Hepatocyte (in vitro differentiated cells): Measurements from ENCODE around the gene CCDC182. TPM values are rescaled to one million over a fixed set of nuclear protein-coding genes. Genes with fewer than 3 reads are reported as not detected.

Source experiments
- DNase-seq: peaks from one replicate; pipeline ENCODE4 v3.0.0-alpha.2; 2016; ENCODE audit warnings: low spot score
- H2AFZ ChIP-seq: fragments of 200-600 bp; sonication (generic); 2 replicates; pipeline ENCODE4 v1.6.0; 2016; ENCODE audit warnings: antibody characterized with exemption, mild to moderate bottlenecking
- H3K27ac ChIP-seq: fragments of 200-600 bp; sonication (generic); 2 replicates; pipeline ENCODE4 v1.5.1; 2016; ENCODE audit warnings: mild to moderate bottlenecking
- H3K27me3 ChIP-seq: fragments of 200-600 bp; sonication (generic); 2 replicates; pipeline ENCODE4 v1.6.1; 2016
- H3K36me3 ChIP-seq: fragments of 200-600 bp; sonication (generic); replicated peaks from 2 replicates; pipeline ENCODE4 v1.5.1; 2016; ENCODE audit warnings: low read depth; ENCODE audit not compliant: insufficient read depth
- H3K4me1 ChIP-seq: fragments of 200-600 bp; sonication (generic); 2 replicates; pipeline ENCODE4 v1.5.1; 2016; ENCODE audit warnings: mild to moderate bottlenecking, moderate library complexity; ENCODE audit not compliant: insufficient read depth
- H3K4me2 ChIP-seq: fragments of 200-600 bp; sonication (generic); 2 replicates; pipeline ENCODE4 v1.6.0; 2016
- H3K4me3 ChIP-seq: fragments of 200-600 bp; sonication (generic); 2 replicates; pipeline ENCODE4 v1.5.1; 2016; ENCODE audit warnings: mild to moderate bottlenecking
- H3K79me2 ChIP-seq: fragments of 200-600 bp; sonication (generic); 2 replicates; pipeline ENCODE4 v1.6.0; 2017; ENCODE audit warnings: mild to moderate bottlenecking
- H3K9me2 ChIP-seq: fragments of 200-600 bp; sonication (generic); replicated peaks from 2 replicates; pipeline ENCODE4 v1.6.0; 2017; ENCODE audit warnings: mild to moderate bottlenecking; ENCODE audit not compliant: insufficient read depth
- H3K9me3 ChIP-seq: fragments of 200-600 bp; sonication (generic); 2 replicates; pipeline ENCODE4 v1.5.1; 2016; ENCODE audit warnings: low read depth, mild to moderate bottlenecking
- H4K20me1 ChIP-seq: fragments of 200-600 bp; sonication (generic); 2 replicates; pipeline ENCODE4 v1.6.0; 2016; ENCODE audit warnings: mild to moderate bottlenecking; ENCODE audit not compliant: insufficient read depth, poor library complexity, severe bottlenecking
- CTCF ChIP-seq: fragments of 200-600 bp; sonication (generic); IDR thresholded peaks from 2 replicates; pipeline ENCODE4 v1.5.1; 2016; ENCODE audit warnings: antibody characterized with exemption, mild to moderate bottlenecking; ENCODE audit not compliant: poor library complexity
- EZH2 ChIP-seq: fragments of 200-600 bp; sonication (generic); IDR thresholded peaks from 2 replicates; pipeline ENCODE4 v1.6.1; 2016; ENCODE audit warnings: antibody characterized with exemption, mild to moderate bottlenecking, borderline replicate concordance
- EZH2phosphoT487 ChIP-seq: fragments of 200-600 bp; sonication (generic); IDR thresholded peaks from one replicate; pipeline ENCODE4 v1.6.1; 2018; ENCODE audit warnings: antibody characterized with exemption, mild to moderate bottlenecking, low read depth, moderate library complexity; ENCODE audit not compliant: unreplicated experiment, severe bottlenecking
- WGBS: methylation state at CpG from one replicate; pipeline ENCODE4 v1.1.6; 2016; ENCODE audit warnings: low lambda C conversion rate; ENCODE audit errors: missing lambda C conversion rate; 5-methylcytosine and 5-hydroxymethylcytosine counted together
- polyA plus RNA-seq: library from polyadenylated mRNA; unstranded; fragments of >200 nt; fragmentation: Nextera tagmentation; extraction: Ambion mirVana; gene quantifications from 2 replicates; pipeline ENCODE4 v1.2.1, GENCODE V29; 2016
- total RNA-seq: library from RNA; depleted of rRNA; stranded (reverse); fragments of >200 nt; gene quantifications from 2 replicates; pipeline ENCODE4 v1.2.3, GENCODE V29; 2014

The CCDC182 gene
- total and polyA plus RNA-seq, 2 experiments from 2014 or later: not detected

GRCh38 chr17:57703273-57703672, 41.8 kb downstream of the CCDC182 start:
- Histone ChIP-seq H4K20me1 (no peaks in the 10 kb centered on the region), H3K4me3 (no peak overlapping the region), H2AFZ (no peak overlapping the region), H3K9me2 (no peaks in the 10 kb centered on the region), H3K4me1 (no peaks in the 10 kb centered on the region), H3K36me3 (no peaks in the 10 kb centered on the region), H3K9me3 (no peaks in the 10 kb centered on the region), H3K27me3 (peaks cover 4% of the 10 kb centered on the region), H3K27ac (no peak overlapping the region), H3K4me2 (no peak overlapping the region), H3K79me2 (no peaks in the 10 kb centered on the region)
- WGBS: 100% methylated on average over 1 of the region's 1 CpG
- no peak for TF ChIP-seq EZH2phosphoT487
- TF ChIP-seq EZH2: no peak
- no peak for TF ChIP-seq CTCF
- DNase-seq: no peak

DNA sequence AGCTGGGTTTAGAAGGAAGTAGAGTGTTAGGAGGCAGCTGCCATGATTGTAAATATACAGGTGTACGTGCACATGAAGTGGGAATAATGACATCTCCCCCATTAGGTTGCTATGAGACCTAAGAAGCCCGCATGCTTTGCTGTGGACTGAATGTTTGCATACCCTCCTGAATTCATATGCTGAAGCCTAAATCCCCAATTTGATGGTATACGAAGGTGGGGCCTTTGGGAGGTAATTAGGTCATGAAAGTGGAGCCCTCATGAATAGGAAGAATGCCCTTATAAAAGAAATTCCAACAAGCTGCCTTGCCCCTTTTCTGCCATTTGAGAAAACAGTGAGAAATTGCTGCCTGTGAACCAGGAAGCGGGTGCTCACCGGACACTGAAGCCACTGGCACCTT, 44.0 kb downstream of the CCDC182 start:
- H3K27me3 ChIP-seq: no peaks in the 10 kb centered on the region
- H4K20me1 ChIP-seq: no peaks in the 10 kb centered on the region
- H3K4me3 ChIP-seq: no peak overlapping the region
- no peaks in the 10 kb centered on the region for H3K4me1 ChIP-seq
- TF ChIP-seq EZH2phosphoT487 (no peak), CTCF (no peak), EZH2 (no peak)
- H3K79me2 ChIP-seq: no peaks in the 10 kb centered on the region
- no peak overlapping the region for H3K27ac ChIP-seq
- no peak overlapping the region for H2AFZ ChIP-seq
- no peaks in the 10 kb centered on the region for H3K36me3 ChIP-seq
- no peaks in the 10 kb centered on the region for H3K9me3 ChIP-seq
- 95% methylated on average over 5 of the region's 5 CpGs for WGBS
- H3K4me2 ChIP-seq: no peak overlapping the region
- no peak for DNase-seq
- no peaks in the 10 kb centered on the region for H3K9me2 ChIP-seq

DNA sequence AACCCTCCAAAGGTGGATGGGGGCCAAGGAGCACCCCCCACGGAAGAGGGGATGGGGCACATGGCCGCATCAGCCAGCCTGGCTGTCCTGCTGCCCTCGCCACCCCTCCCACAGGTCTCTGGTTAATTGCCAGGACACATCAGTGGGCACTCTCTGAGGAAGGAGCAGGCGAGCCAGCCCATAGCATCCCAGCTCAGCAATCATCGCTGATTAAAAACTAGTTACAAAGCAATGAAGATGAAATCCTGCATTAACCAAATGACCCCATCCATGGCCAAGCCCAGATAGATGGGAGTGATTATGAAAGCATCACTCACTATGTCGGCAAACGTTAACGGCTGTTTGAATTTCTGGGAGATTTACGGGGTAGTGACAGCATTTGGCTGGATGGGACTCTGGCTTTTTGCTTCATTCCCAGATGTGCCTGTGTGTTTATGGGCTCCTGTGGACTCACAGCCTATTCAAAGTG, 45.3 kb downstream of the CCDC182 start:
- no peaks in the 10 kb centered on the region for H3K27me3 ChIP-seq
- no peak overlapping the region for H3K27ac ChIP-seq
- H4K20me1 ChIP-seq: no peaks in the 10 kb centered on the region
- H3K79me2 ChIP-seq: no peaks in the 10 kb centered on the region
- DNase-seq: no peak
- H2AFZ ChIP-seq: no peak overlapping the region
- TF ChIP-seq EZH2 (no peak), EZH2phosphoT487 (no peak), CTCF (no peak)
- no peaks in the 10 kb centered on the region for H3K9me3 ChIP-seq
- no peaks in the 10 kb centered on the region for H3K4me1 ChIP-seq
- no peaks in the 10 kb centered on the region for H3K9me2 ChIP-seq
- no peaks in the 10 kb centered on the region for H3K36me3 ChIP-seq
- H3K4me3 ChIP-seq: no peak overlapping the region
- 52% methylated on average over 9 of the region's 9 CpGs for WGBS
- H3K4me2 ChIP-seq: no peak overlapping the region
